ENCODE data around the gene FAM241A. TPM values are rescaled to one million over a fixed set of nuclear protein-coding genes. Genes with fewer than 3 reads are reported as not detected.
A peak's percentile ranks its signal among the peaks of the same experiment; 100 is the strongest.
"Not testable (repeated sequence)": the region's sequence is repeated elsewhere in the genome, so short reads cannot be mapped to it uniquely, and the experiment has no call there.

The FAM241A gene
- total RNA-seq, 1 donor from 2014 or later: 6.5 TPM

- not testable (repeated sequence) for DNase-seq (ENCODE audit: low spot score in 2 of 2); FAIRE-seq
Observed at GRCh38 chr4:112171051-112171763, 26.0 kb downstream of the FAM241A start.

- FAIRE-seq (no peak), DNase-seq (ENCODE audit: low spot score in 2 of 2) (no peak)
Observed at GRCh38 chr4:112172180-112172579, 26.9 kb downstream of the FAM241A start.

- FAIRE-seq (no peak), DNase-seq (ENCODE audit: low spot score in 2 of 2) (no peak)
Observed at GRCh38 chr4:112173593-112174558, 28.6 kb downstream of the FAM241A start.

- no peak for FAIRE-seq
- DNase-seq (ENCODE audit: low spot score in 2 of 2): no peak
Observed at GRCh38 chr4:112175840-112176239, 30.6 kb downstream of the FAM241A start.

GRCh38 chr4:112176596-112176995, 31.3 kb downstream of the FAM241A start:
- no peak for DNase-seq (ENCODE audit: low spot score in 2 of 2)
- no peak for FAIRE-seq

- DNase-seq (ENCODE audit: low spot score in 2 of 2); FAIRE-seq: not testable (repeated sequence)
Observed at GRCh38 chr4:112178741-112179140, 33.5 kb downstream of the FAM241A start.

GRCh38 chr4:112181358-112182000, 36.2 kb downstream of the FAM241A start:
- DNase-seq (ENCODE audit: low spot score in 2 of 2) (no peak), FAIRE-seq (no peak)

- FAIRE-seq: no peak
- no peak for DNase-seq (ENCODE audit: low spot score in 2 of 2)
Observed at GRCh38 chr4:112182604-112183003, 37.4 kb downstream of the FAM241A start.

- DNase-seq (ENCODE audit: low spot score in 2 of 2): no peak
- FAIRE-seq: no peak
Observed at GRCh38 chr4:112183252-112183651, 38.0 kb downstream of the FAM241A start.

- FAIRE-seq (peak; percentile 17), DNase-seq (ENCODE audit: low spot score in 2 of 2) (no peak)
Observed at GRCh38 chr4:112184438-112184837, 39.2 kb downstream of the FAM241A start.

GRCh38 chr4:112185334-112185733, 40.1 kb downstream of the FAM241A start:
- DNase-seq (ENCODE audit: low spot score in 2 of 2) (no peak), FAIRE-seq (no peak)

GRCh38 chr4:112185740-112186670, 40.8 kb downstream of the FAM241A start:
- no peak for FAIRE-seq
- DNase-seq (ENCODE audit: low spot score in 2 of 2): no peak

GRCh38 chr4:112189754-112190153, 44.5 kb downstream of the FAM241A start:
- FAIRE-seq (no peak), DNase-seq (ENCODE audit: low spot score in 2 of 2) (no peak)

GRCh38 chr4:112190684-112191083, 45.4 kb downstream of the FAM241A start:
- FAIRE-seq (no peak), DNase-seq (ENCODE audit: low spot score in 2 of 2) (no peak)

GRCh38 chr4:112196461-112196860, 51.2 kb downstream of the FAM241A start:
- FAIRE-seq (no peak), DNase-seq (ENCODE audit: low spot score in 2 of 2) (no peak)

- DNase-seq (ENCODE audit: low spot score in 2 of 2) (no peak), FAIRE-seq (no peak)
Observed at GRCh38 chr4:112199041-112199440, 53.8 kb downstream of the FAM241A start.

- FAIRE-seq (no peak), DNase-seq (ENCODE audit: low spot score in 2 of 2) (no peak)
Observed at GRCh38 chr4:112201915-112202505, 56.8 kb downstream of the FAM241A start.

GRCh38 chr4:112203593-112203992, 58.3 kb downstream of the FAM241A start:
- DNase-seq (ENCODE audit: low spot score in 2 of 2) (no peak), FAIRE-seq (no peak)

- FAIRE-seq (no peak), DNase-seq (ENCODE audit: low spot score in 2 of 2) (no peak)
Observed at GRCh38 chr4:112206431-112206830, 61.2 kb downstream of the FAM241A start.

Measured in frontal cortex (tissue), 4 donors.